ENCODE measurements around the gene GDF15. TPM values are rescaled to one million over a fixed set of nuclear protein-coding genes. Genes with fewer than 3 reads are reported as not detected.
"Not testable (repeated sequence)": the region's sequence is repeated elsewhere in the genome, so short reads cannot be mapped to it uniquely, and the experiment has no call there.

Gene GDF15, protein sequence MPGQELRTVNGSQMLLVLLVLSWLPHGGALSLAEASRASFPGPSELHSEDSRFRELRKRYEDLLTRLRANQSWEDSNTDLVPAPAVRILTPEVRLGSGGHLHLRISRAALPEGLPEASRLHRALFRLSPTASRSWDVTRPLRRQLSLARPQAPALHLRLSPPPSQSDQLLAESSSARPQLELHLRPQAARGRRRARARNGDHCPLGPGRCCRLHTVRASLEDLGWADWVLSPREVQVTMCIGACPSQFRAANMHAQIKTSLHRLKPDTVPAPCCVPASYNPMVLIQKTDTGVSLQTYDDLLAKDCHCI
- under 1 TPM; 0.29 to 0.85 TPM for total RNA-seq
- 0 reads per million in 2 donors for total RNA-seq

DNA sequence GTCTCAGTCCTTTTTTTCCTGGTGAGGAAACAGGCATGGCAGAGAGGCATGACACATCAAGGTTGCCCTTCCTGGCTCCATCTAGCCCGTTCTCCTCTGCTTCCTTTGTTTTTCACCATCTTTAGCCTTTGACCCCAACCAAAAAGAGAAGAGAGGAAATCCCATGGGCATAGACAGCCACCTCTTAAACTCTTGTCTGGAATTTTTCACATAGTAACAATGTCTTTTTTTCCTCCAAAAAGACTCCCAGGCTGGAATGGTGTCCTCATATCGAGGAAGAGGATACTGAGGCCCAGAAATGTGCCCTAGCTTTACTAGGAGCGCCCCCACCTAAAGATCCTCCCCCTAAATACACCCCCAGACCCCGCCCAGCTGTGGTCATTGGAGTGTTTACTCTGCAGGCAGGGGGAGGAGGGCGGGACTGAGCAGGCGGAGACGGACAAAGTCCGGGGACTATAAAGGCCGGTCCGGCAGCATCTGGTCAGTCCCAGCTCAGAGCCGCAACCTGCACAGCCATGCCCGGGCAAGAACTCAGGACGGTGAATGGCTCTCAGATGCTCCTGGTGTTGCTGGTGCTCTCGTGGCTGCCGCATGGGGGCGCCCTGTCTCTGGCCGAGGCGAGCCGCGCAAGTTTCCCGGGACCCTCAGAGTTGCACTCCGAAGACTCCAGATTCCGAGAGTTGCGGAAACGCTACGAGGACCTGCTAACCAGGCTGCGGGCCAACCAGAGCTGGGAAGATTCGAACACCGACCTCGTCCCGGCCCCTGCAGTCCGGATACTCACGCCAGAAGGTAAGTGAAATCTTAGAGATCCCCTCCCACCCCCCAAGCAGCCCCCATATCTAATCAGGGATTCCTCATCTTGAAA lies at the start of gene GDF15:
TSS of gene GDF15 (plus strand) at position 484 of the 868 bp plus-strand sequence. CDS start at position 516, 32 bp downstream.
- H3K27ac Mint-ChIP-seq: no peak within 1 kb of the TSS
- ATAC-seq: no peak
- H3K4me3 Mint-ChIP-seq: no peak within 1 kb of the TSS

DNA sequence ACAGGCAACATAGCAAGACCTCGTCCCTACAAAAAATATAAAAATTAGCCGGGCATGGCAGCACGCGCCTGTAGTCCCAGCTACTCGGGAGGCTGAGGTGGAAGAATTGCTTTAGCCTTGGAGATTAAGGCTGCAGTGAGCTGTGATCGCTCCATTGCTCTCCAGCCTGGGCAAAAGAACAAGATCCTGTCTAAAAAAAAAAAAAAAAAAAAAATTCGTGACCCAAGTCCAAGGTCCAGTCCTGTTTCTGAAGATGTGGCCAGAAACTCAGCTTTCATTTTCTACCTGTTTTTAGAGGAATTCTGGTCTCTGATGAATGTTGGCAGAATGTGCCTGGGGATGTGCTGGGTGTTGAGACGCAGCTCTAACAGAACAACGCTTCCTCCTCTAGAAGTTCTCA lies 47.4 kb upstream of the GDF15 start:
- Mint-ChIP-seq H3K27ac (no peak overlapping the region), H3K27me3 (no peaks in the 10 kb centered on the region), H3K4me3 (peak overlapping the region; percentile 7), H3K4me1 (peaks cover 9% of the 10 kb centered on the region), H3K36me3 (ENCODE audit: low read depth) (no peaks in the 10 kb centered on the region)
- DNase-seq (no peak), ATAC-seq (no peak)
- H3K9me3 ChIP-seq (ENCODE audit: control insufficient read depth, low read length, poor library complexity, severe bottlenecking): no peaks in the 10 kb centered on the region

More for the DNA sequence above, at the start of gene GDF15:
- no peaks in the 10 kb centered on the region for H3K36me3 Mint-ChIP-seq (ENCODE audit: low read depth)
- H3K9me3 ChIP-seq (ENCODE audit: control insufficient read depth, low read length, poor library complexity, severe bottlenecking): no peaks in the 10 kb centered on the region
- H3K27me3 Mint-ChIP-seq: peaks cover 51% of the 10 kb centered on the region
- H3K4me1 Mint-ChIP-seq: peaks cover 9% of the 10 kb centered on the region
- DNase-seq: no peak

DNA sequence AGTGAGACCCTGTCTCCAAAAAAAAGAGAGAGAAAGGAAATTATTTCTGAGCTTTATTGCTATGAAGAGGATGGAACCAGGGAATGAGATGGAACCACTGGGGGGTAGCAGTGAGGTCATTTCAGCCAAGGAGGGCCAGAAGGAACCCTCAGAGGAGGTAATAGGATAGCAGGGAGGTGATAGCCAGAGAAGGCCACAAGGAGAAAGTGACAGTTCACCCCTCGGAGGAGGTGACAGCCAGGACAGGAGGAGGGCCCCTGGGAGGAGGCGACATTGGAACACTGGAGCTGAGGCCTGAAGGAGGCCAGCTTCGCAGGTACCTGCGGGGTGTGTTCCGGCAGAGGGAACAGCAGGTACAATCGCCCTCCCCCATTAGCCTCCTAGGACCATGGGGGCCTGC lies 46.2 kb upstream of the GDF15 start:
- Mint-ChIP-seq H3K27me3 (no peaks in the 10 kb centered on the region), H3K36me3 (ENCODE audit: low read depth) (no peaks in the 10 kb centered on the region), H3K4me1 (peaks cover 9% of the 10 kb centered on the region), H3K4me3 (peak overlapping the region; percentile 92), H3K27ac (peak overlapping the region; percentile 79)
- DNase-seq: no peak
- ATAC-seq: no peak
- no peaks in the 10 kb centered on the region for H3K9me3 ChIP-seq (ENCODE audit: control insufficient read depth, low read length, poor library complexity, severe bottlenecking)

DNA sequence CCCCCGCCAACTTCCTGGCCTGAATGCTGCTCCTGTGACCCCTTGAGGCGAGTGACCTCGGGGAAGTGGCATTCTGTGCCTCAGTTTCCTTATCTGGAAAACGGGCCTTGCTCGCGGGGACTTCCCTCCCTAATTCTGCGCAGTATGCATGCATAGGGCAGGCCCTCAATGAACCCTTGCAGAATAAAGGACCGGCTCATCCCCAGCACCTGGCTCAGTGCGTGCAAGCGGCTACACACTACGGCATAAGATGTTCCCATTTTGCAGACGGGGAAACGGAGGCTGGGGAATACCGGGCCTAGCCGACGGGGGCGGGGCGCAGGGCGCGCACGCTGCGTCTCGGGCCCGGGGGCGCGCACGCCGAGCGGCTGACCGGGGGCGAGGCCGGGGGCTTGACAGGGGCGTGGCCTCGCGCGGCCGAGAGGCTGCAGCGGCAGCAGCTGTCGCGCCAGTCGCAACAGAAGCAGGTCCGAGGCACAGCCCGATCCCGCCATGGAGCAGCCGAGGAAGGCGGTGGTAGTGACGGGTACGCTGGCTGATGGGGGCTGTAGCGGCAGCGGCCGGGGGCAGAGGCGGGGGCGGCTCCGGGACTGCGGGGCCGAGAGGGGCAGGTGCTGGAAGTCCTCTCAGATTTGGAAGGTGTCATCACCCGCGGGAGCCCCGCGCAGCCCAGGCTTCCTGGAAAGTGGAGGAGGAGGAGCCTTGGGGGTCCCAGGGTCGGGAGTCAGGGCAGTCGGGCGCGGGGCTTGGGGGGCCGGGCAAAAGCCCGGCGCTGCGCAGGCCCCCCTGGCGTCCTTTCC lies 45.6 kb upstream of the GDF15 start, which contains the start of gene PGPEP1:
TSS of gene PGPEP1 (plus strand) at position 409 of the 800 bp plus-strand sequence. CDS start at position 493, 84 bp downstream.
- H3K27me3 Mint-ChIP-seq: no peaks in the 10 kb centered on the region
- no peaks in the 10 kb centered on the region for H3K36me3 Mint-ChIP-seq (ENCODE audit: low read depth)
- peak; percentile 57 for ATAC-seq
- no peaks in the 10 kb centered on the region for H3K9me3 ChIP-seq (ENCODE audit: control insufficient read depth, low read length, poor library complexity, severe bottlenecking)
- DNase-seq: peak; percentile 49 to 55 (median 53)
- H3K27ac Mint-ChIP-seq: peak within 1 kb of the TSS; percentile 79
- peaks cover 9% of the 10 kb centered on the region for H3K4me1 Mint-ChIP-seq
- H3K4me3 Mint-ChIP-seq: peak within 1 kb of the TSS; percentile 92

DNA sequence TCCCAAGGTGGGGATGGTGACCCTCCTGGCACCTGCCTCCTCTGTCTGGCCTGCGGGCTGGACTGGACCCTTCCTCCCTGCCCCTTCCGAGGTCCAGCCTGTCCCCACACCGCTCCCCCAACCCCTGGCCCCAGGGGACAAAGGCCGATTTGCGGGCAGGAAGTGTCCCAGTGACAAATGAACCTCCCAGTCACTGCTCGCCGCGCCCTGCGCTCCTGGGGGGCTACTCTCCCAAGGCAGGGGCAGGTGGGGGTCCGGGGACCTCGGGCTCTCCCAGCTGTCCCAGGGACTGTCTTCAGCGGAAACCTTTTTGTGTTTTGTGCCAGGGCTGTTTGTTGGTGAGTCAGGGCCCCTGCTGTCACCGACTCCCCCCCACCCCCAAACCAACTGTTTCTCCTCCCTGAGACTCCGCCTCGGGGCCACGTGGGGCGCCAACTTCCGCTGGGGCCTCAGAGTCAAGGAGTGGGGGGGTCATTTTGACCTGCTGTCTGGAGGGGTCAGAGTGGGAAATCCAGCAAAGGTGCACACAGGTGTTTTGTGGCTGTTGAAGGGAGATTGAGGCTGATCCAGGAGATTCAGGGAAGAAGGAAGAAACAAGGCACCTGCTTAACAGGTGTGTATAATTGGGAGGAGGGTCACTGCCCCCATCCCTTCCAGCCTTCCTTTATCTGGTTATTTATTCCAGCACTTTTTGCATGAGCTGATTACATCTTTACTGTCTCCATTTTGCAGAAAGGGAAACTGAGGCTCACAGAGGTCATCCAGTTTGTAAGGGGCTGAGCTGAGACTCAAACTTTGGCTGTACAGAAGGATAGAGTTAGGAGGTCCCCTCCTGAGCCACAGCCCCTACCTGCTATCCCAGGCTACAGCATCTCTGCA lies 44.7 kb upstream of the GDF15 start:
- H3K27me3 Mint-ChIP-seq: no peaks in the 10 kb centered on the region
- H3K4me3 Mint-ChIP-seq: peak overlapping the region; percentile 92
- peak; percentile 24 to 26 (median 25) for DNase-seq
- peak; percentile 76 for ATAC-seq
- H3K27ac Mint-ChIP-seq: peak overlapping the region; percentile 79
- no peaks in the 10 kb centered on the region for H3K9me3 ChIP-seq (ENCODE audit: control insufficient read depth, low read length, poor library complexity, severe bottlenecking)
- peaks cover 10% of the 10 kb centered on the region for H3K4me1 Mint-ChIP-seq
- H3K36me3 Mint-ChIP-seq (ENCODE audit: low read depth): peaks cover under 1% of the 10 kb centered on the region

DNA sequence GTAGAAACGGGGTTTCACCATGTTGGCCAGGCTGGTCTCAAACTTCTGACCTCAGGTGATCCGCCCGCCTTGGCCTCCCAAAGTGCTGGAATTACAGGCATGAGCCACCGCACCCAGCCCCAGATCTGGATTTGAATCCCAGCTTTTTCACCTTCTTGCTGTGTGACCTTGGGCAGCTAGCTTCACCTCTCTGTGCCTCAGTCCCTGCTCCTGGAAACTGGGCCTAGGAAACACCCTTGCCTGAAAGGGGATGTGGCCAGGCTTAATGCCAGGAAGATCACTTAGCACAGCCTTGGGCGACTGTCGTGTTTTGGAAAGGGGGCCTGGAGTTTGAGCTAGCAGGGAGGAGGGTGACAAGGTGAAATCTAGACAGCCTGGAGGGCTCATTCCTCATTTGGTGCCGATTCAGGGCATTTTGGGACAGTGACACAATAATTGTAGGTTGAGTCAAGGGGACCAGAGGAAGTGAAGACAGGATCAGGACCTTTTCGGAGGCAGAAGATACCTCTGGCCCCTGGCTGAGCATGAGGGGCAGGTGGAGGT lies 43.8 kb upstream of the GDF15 start:
- DNase-seq (no peak), ATAC-seq (no peak)
- peak overlapping the region; percentile 92 for H3K4me3 Mint-ChIP-seq
- no peaks in the 10 kb centered on the region for H3K27me3 Mint-ChIP-seq
- H3K4me1 Mint-ChIP-seq: peaks cover 12% of the 10 kb centered on the region
- peaks cover 3% of the 10 kb centered on the region for H3K36me3 Mint-ChIP-seq (ENCODE audit: low read depth)
- no peak overlapping the region for H3K27ac Mint-ChIP-seq
- H3K9me3 ChIP-seq (ENCODE audit: control insufficient read depth, low read length, poor library complexity, severe bottlenecking): no peaks in the 10 kb centered on the region

DNA sequence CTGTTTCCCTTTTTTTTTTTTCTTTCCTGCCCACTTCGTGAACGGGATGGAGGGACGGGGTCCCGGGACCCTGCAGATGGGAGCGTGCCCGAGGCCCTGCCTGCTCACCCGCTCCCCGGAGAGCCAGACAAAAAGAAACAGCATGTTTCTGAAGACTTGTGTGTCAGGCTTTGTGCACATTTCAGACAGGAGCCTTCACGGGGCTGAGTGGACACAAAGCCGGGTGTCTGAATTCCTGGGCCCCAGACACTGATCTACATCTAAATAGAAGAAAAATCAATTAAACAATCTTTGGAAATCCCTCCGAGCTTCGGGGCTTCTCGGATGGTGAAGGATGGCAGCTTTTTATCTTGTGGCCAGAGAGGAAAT lies 41.4 kb upstream of the GDF15 start:
- Mint-ChIP-seq H3K27me3 (no peaks in the 10 kb centered on the region), H3K36me3 (ENCODE audit: low read depth) (peaks cover 10% of the 10 kb centered on the region), H3K4me1 (peaks cover 23% of the 10 kb centered on the region), H3K27ac (no peak overlapping the region), H3K4me3 (no peak overlapping the region)
- no peaks in the 10 kb centered on the region for H3K9me3 ChIP-seq (ENCODE audit: control insufficient read depth, low read length, poor library complexity, severe bottlenecking)
- DNase-seq (no peak), ATAC-seq (no peak)

DNA sequence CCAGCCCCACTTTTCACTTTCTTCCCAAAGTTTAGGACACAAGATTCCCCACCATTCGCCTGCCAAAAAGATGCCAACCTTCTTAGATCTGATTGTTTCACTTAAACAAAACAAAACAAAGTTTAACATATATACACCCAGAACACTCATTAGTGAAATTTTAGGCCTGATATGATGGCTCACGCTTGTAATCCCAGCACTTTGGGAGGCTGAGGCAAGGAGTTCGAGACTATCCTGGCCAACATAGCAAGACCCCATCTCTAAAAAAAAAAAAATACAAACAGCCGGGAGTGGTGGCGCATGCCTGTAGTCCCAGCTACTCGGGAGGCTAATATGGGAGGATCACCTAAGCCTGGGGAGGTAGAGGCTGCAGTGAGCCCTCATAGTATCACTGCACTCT lies 40.7 kb upstream of the GDF15 start:
- Mint-ChIP-seq H3K4me3 (no peak overlapping the region), H3K36me3 (ENCODE audit: low read depth) (peaks cover 10% of the 10 kb centered on the region), H3K27me3 (no peaks in the 10 kb centered on the region), H3K27ac (no peak overlapping the region), H3K4me1 (peaks cover 20% of the 10 kb centered on the region)
- DNase-seq: no peak
- no peak for ATAC-seq
- H3K9me3 ChIP-seq (ENCODE audit: control insufficient read depth, low read length, poor library complexity, severe bottlenecking): no peaks in the 10 kb centered on the region

DNA sequence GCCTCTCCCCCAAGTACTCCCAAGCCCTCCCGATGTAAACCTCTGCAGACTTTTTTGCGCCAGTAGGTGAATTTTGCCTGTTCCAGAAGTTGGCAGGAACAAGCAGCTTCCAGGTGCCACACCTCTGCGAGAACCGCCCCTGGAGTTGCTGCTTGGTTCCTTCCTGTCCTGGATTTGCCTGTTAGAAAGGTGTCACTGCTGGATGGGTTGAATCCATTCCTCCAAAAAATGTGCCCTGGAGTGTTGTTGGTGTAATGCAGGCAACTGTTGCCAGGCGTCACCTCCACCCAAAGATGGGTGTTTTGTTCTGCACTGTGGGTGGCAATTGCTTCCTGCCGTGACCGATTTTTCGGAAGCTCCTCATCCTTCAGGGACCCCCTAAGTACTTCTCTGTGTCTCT lies 39.9 kb upstream of the GDF15 start:
- Mint-ChIP-seq H3K4me3 (no peak overlapping the region), H3K27ac (peak overlapping the region; percentile 37), H3K4me1 (peaks cover 19% of the 10 kb centered on the region), H3K36me3 (ENCODE audit: low read depth) (peaks cover 10% of the 10 kb centered on the region), H3K27me3 (no peaks in the 10 kb centered on the region)
- no peak for DNase-seq
- no peaks in the 10 kb centered on the region for H3K9me3 ChIP-seq (ENCODE audit: control insufficient read depth, low read length, poor library complexity, severe bottlenecking)
- ATAC-seq: no peak

DNA sequence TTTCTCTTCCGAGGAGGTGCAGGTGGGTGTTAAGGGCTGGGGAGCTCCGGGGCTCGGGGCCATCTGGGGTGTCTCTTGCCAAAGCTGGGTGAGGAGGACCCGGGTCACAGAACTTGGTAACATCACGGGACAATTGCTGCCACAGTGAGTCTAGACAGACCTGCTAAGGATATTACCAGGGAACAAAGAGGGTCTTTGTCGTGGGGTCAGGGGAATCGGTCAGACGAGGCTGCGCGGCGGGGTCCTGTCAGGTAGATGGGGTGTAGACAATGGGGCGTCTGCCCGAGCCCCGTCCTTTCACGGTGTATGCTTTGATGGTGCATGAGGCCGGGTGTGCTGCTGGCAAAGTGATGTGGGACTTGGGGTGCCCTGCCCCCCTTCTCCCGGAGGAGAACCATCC lies 37.8 kb upstream of the GDF15 start:
- no peak for ATAC-seq
- H3K36me3 Mint-ChIP-seq (ENCODE audit: low read depth): peaks cover 10% of the 10 kb centered on the region
- no peak for DNase-seq
- H3K4me1 Mint-ChIP-seq: peaks cover 16% of the 10 kb centered on the region
- H3K27ac Mint-ChIP-seq: peak overlapping the region; percentile 37
- H3K27me3 Mint-ChIP-seq: no peaks in the 10 kb centered on the region
- no peak overlapping the region for H3K4me3 Mint-ChIP-seq
- no peaks in the 10 kb centered on the region for H3K9me3 ChIP-seq (ENCODE audit: control insufficient read depth, low read length, poor library complexity, severe bottlenecking)

DNA sequence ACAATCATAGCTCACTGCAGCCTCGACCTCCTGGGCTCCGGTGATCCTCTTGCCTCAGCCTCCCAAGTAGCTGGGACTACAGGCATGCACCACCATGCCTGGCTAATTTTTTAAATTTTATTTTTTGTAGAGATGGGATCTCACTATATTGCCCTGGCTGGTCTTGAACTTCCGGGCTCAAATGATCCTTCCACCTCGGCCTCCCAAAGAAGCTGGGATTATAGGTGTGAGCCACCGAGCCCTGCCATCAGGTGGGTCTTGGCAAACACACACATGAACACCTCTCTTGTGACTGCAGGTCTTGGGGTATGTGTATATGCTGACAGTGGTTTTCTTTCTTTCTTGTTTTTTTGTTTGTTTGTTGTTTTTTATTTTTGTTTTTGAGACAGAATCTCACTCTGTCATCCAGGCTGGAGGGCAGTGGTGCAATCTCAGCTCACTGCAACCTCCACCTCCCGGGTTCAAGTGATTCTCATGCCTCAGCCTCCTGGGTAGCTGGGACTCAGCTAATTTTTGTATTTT lies 37.1 kb upstream of the GDF15 start:
- H3K4me1 Mint-ChIP-seq: peaks cover 16% of the 10 kb centered on the region
- H3K4me3 Mint-ChIP-seq; DNase-seq; H3K27ac Mint-ChIP-seq; H3K9me3 ChIP-seq (ENCODE audit: control insufficient read depth, low read length, poor library complexity, severe bottlenecking); H3K36me3 Mint-ChIP-seq (ENCODE audit: low read depth); ATAC-seq; H3K27me3 Mint-ChIP-seq: not testable (repeated sequence)

Data from T-helper 17 cell (primary cell).